Neural progenitor cell (in vitro differentiated cells): ENCODE data around the gene CALHM2. TPM values are rescaled to one million over a fixed set of nuclear protein-coding genes. Genes with fewer than 3 reads are reported as not detected.
A peak's percentile ranks its signal among the peaks of the same experiment; 100 is the strongest.

Experiments
- DNase-seq: peaks from one replicate; pipeline ENCODE4 v3.0.0-alpha.2; 2016; ENCODE audit warnings: low spot score
- H2AFZ ChIP-seq: fragments of 200-600 bp; sonication (generic); replicated peaks from 2 replicates; pipeline ENCODE4 v1.6.1; 2016; ENCODE audit warnings: antibody characterized with exemption
- H3F3A ChIP-seq: fragments of 200-600 bp; sonication (generic); 2 replicates; pipeline ENCODE4 v1.6.1; 2016; ENCODE audit warnings: antibody characterized with exemption, low read depth
- H3K27ac ChIP-seq: fragments of 200-600 bp; sonication (generic); 2 replicates; pipeline ENCODE4 v1.5.1; 2016; ENCODE audit warnings: mild to moderate bottlenecking
- H3K27me3 ChIP-seq: fragments of 200-600 bp; sonication (generic); 2 replicates; pipeline ENCODE4 v1.6.1; 2016; ENCODE audit warnings: mild to moderate bottlenecking, moderate library complexity
- H3K36me3 ChIP-seq: fragments of 200-600 bp; sonication (generic); 2 replicates; pipeline ENCODE4 v1.5.1; 2016
- H3K4me1 ChIP-seq: fragments of 200-600 bp; sonication (generic); 2 replicates; pipeline ENCODE4 v1.6.1; 2016; ENCODE audit warnings: mixed run types
- H3K4me2 ChIP-seq: fragments of 200-600 bp; sonication (generic); 2 replicates; pipeline ENCODE4 v1.6.1; 2016
- H3K4me3 ChIP-seq: fragments of 200-600 bp; sonication (generic); 2 replicates; pipeline ENCODE4 v1.5.1; 2016
- H3K79me2 ChIP-seq: fragments of 200-600 bp; sonication (generic); 2 replicates; pipeline ENCODE4 v1.6.1; 2016; ENCODE audit warnings: low read depth
- H3K9ac ChIP-seq: fragments of 200-600 bp; sonication (generic); 2 replicates; pipeline ENCODE4 v1.6.1; 2016
- H3K9me3 ChIP-seq: fragments of 200-600 bp; sonication (generic); 2 replicates; pipeline ENCODE4 v1.5.1; 2016; ENCODE audit warnings: low read depth
- H4K20me1 ChIP-seq: fragments of 200-600 bp; sonication (generic); 2 replicates; pipeline ENCODE4 v1.6.1; 2016; ENCODE audit warnings: low read depth
- H3K27ac Mint-ChIP-seq: 3 replicates; pipeline ENCODE4 v1.8.0; 2021; ENCODE audit warnings: mixed read lengths
- H3K27me3 Mint-ChIP-seq: 2 replicates; pipeline ENCODE4 v1.8.0; 2022; ENCODE audit warnings: low read depth, mild to moderate bottlenecking, inconsistent platforms, moderate library complexity, mixed read lengths; ENCODE audit not compliant: insufficient read depth
- H3K36me3 Mint-ChIP-seq: 3 replicates; pipeline ENCODE4 v1.8.0; 2021; ENCODE audit warnings: mixed read lengths
- H3K4me1 Mint-ChIP-seq: 3 replicates; pipeline ENCODE4 v1.8.0; 2021; ENCODE audit warnings: mixed read lengths
- H3K4me3 Mint-ChIP-seq: 3 replicates; pipeline ENCODE4 v1.8.0; 2021; ENCODE audit warnings: mild to moderate bottlenecking, moderate library complexity, mixed read lengths
- H3K9me3 Mint-ChIP-seq: 3 replicates; pipeline ENCODE4 v1.8.0; 2020; ENCODE audit warnings: mixed read lengths
- EZH2 ChIP-seq: fragments of 200-600 bp; sonication (generic); IDR thresholded peaks from 2 replicates; pipeline ENCODE4 v1.6.1; 2017; ENCODE audit warnings: antibody characterized with exemption, mild to moderate bottlenecking, moderate library complexity
- EZH2phosphoT487 ChIP-seq: fragments of 200-600 bp; sonication (generic); IDR thresholded peaks from 2 replicates; pipeline ENCODE4 v1.6.1; 2017; ENCODE audit warnings: antibody characterized with exemption
- total RNA-seq: library from RNA; depleted of rRNA; stranded (reverse); fragments of >200 nt; gene quantifications from 2 replicates; pipeline ENCODE4 v1.2.3, GENCODE V29; 2015; ENCODE audit warnings: low replicate concordance
- TF ChIP-seq, protein P1 (sequence below): fragments of 200-600 bp; sonication (generic); IDR thresholded peaks from 2 replicates; pipeline ENCODE4 v1.5.1; 2017; ENCODE audit warnings: antibody characterized with exemption, mild to moderate bottlenecking

Gene CALHM2
- total RNA-seq, 1 donor from 2014 or later: not detected

DNA sequence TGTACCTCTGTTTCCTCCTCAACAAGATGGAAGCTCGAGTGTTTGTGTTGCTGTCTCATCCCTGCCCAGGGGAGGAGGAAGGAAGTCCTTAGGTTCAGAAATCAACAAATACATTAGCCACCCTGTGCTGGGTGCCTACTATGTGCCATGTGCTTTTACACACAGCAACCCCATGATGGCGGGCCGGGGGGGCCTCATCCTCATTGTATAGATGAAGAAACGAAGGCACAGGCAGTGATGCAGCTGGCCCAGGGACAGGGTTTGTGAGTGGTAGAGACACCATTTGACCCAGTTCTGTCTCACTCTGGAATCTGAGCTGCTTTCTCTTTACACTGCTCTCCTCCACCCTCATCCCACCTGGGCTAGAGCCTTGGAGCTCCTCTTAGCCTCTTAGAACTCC is 1.9 kb upstream of the CALHM2 start:
- Histone ChIP-seq H4K20me1 (no peaks in the 10 kb centered on the region), H3K9ac (no peak overlapping the region), H3K27ac (no peak overlapping the region), H3F3A (no peaks in the 10 kb centered on the region), H3K4me2 (no peak overlapping the region), H3K4me3 (no peak overlapping the region), H3K79me2 (no peaks in the 10 kb centered on the region), H3K4me1 (peaks cover 5% of the 10 kb centered on the region), H3K9me3 (no peaks in the 10 kb centered on the region), H3K27me3 (no peaks in the 10 kb centered on the region), H2AFZ (no peak overlapping the region), H3K36me3 (no peaks in the 10 kb centered on the region)
- TF ChIP-seq, protein P1, sequence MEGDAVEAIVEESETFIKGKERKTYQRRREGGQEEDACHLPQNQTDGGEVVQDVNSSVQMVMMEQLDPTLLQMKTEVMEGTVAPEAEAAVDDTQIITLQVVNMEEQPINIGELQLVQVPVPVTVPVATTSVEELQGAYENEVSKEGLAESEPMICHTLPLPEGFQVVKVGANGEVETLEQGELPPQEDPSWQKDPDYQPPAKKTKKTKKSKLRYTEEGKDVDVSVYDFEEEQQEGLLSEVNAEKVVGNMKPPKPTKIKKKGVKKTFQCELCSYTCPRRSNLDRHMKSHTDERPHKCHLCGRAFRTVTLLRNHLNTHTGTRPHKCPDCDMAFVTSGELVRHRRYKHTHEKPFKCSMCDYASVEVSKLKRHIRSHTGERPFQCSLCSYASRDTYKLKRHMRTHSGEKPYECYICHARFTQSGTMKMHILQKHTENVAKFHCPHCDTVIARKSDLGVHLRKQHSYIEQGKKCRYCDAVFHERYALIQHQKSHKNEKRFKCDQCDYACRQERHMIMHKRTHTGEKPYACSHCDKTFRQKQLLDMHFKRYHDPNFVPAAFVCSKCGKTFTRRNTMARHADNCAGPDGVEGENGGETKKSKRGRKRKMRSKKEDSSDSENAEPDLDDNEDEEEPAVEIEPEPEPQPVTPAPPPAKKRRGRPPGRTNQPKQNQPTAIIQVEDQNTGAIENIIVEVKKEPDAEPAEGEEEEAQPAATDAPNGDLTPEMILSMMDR: no peak
- TF ChIP-seq EZH2phosphoT487 (no peak), EZH2 (no peak)
- H3K4me3 Mint-ChIP-seq: no peak overlapping the region
- H3K27ac Mint-ChIP-seq: no peak overlapping the region
- no peaks in the 10 kb centered on the region for H3K36me3 Mint-ChIP-seq
- no peak for DNase-seq
- H3K9me3 Mint-ChIP-seq: no peaks in the 10 kb centered on the region
- peaks cover 9% of the 10 kb centered on the region for H3K27me3 Mint-ChIP-seq
- H3K4me1 Mint-ChIP-seq: peaks cover under 1% of the 10 kb centered on the region

GRCh38 chr10:103452506-103453230 is 498 bp upstream of the CALHM2 start:
- Histone ChIP-seq H3K4me2 (peak overlapping the region; percentile 73), H3K27me3 (no peaks in the 10 kb centered on the region), H3K27ac (no peak overlapping the region), H4K20me1 (no peaks in the 10 kb centered on the region), H3K9ac (no peak overlapping the region), H2AFZ (peak overlapping the region; percentile 61), H3K79me2 (no peaks in the 10 kb centered on the region), H3K36me3 (no peaks in the 10 kb centered on the region), H3K4me3 (peak overlapping the region; percentile 41), H3F3A (no peaks in the 10 kb centered on the region), H3K4me1 (peaks cover 3% of the 10 kb centered on the region), H3K9me3 (no peaks in the 10 kb centered on the region)
- H3K27ac Mint-ChIP-seq: no peak overlapping the region
- peaks cover 4% of the 10 kb centered on the region for H3K36me3 Mint-ChIP-seq
- peaks cover 9% of the 10 kb centered on the region for H3K27me3 Mint-ChIP-seq
- no peaks in the 10 kb centered on the region for H3K4me1 Mint-ChIP-seq
- no peaks in the 10 kb centered on the region for H3K9me3 Mint-ChIP-seq
- TF ChIP-seq EZH2phosphoT487 (no peak), EZH2 (no peak)
- TF ChIP-seq, protein P1: no peak
- DNase-seq: no peak
- no peak overlapping the region for H3K4me3 Mint-ChIP-seq

DNA sequence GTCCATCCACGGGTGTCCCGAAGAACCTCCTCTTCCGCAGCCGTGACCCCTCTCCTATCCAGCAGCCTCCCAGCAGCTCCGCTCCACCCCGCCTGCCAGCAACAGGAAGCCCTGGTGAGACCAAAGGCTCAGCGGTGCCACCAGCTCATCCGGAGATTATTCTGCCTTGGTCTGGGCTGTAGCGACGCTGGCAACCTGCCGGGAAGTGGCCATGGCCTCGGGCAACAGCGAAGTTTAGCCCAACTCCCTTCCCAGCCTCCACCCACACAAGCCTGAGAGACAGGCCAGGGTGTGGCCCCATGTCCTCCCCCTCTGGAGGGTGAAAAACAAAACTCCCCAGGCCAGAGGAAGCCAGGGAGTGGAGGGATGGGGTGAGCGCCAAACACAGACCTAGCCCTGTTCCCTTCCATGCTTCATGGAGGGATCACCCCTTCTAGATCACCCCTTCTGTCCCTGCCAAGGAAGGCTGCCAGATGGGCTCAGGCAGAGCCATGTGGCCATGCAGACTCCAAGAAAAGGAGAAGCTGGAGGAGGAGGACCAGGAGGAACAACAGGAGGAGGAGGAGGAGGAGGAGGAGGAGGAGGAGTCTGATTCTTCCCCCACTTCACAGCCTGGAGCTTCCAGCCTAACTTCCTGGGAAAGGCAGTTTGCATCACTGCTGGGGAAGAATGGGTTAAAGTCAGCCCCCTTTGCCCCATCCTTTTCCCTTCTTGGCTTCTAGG is 918 bp downstream of the CALHM2 start:
- no peak overlapping the region for H3K27ac ChIP-seq
- Mint-ChIP-seq H3K9me3 (no peaks in the 10 kb centered on the region), H3K27me3 (peaks cover 12% of the 10 kb centered on the region), H3K36me3 (peaks cover 9% of the 10 kb centered on the region), H3K4me3 (no peak overlapping the region), H3K4me1 (no peaks in the 10 kb centered on the region), H3K27ac (peak overlapping the region; percentile 74)
- no peaks in the 10 kb centered on the region for H3K79me2 ChIP-seq
- DNase-seq: no peak
- peak overlapping the region; percentile 61 for H2AFZ ChIP-seq
- peaks cover 3% of the 10 kb centered on the region for H3K4me1 ChIP-seq
- no peak for TF ChIP-seq EZH2
- TF ChIP-seq, protein P1: no peak
- no peak for TF ChIP-seq EZH2phosphoT487
- H3K9ac ChIP-seq: no peak overlapping the region
- H3K4me3 ChIP-seq: no peak overlapping the region
- H3F3A ChIP-seq: no peaks in the 10 kb centered on the region
- peak overlapping the region; percentile 73 for H3K4me2 ChIP-seq
- H3K9me3 ChIP-seq: no peaks in the 10 kb centered on the region
- H3K27me3 ChIP-seq: no peaks in the 10 kb centered on the region
- no peaks in the 10 kb centered on the region for H4K20me1 ChIP-seq
- no peaks in the 10 kb centered on the region for H3K36me3 ChIP-seq
